ENCODE results near the gene PGAM5. TPM values are rescaled to one million over a fixed set of nuclear protein-coding genes. Genes with fewer than 3 reads are reported as not detected.

Gene PGAM5
- total RNA-seq, 1 donor from 2014 or later, result 29.1 TPM

DNA sequence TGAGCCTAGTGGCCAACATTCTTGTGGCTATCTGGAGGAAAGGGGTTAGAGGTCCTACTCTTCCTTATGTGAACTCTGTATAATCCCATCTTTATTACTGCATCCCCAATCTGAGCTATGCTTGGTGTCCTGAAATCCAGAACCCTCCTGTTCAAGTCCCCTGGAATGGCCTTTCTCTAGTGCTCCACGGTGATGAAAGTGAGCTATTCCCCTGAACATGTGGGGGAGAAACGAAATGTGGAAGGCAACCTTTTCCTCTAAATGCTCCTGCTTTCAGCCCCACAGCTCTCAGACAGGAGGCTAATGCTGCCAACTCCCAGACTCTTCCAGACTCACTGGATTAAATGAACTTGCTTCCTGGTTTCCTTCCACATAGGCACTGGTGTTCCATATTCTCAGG lies 2.5 kb upstream of the PGAM5 start:
- Mint-ChIP-seq H3K9me3 (ENCODE audit: unreplicated experiment) (peaks cover 10% of the 10 kb centered on the region), H3K4me1 (ENCODE audit: low read depth, unreplicated experiment) (peaks cover 6% of the 10 kb centered on the region), H3K4me3 (ENCODE audit: unreplicated experiment) (no peak overlapping the region), H3K27ac (ENCODE audit: unreplicated experiment) (no peak overlapping the region), H3K27me3 (ENCODE audit: unreplicated experiment) (peaks cover 5% of the 10 kb centered on the region), H3K36me3 (ENCODE audit: unreplicated experiment) (no peaks in the 10 kb centered on the region)
- TF ChIP-seq, protein P1, sequence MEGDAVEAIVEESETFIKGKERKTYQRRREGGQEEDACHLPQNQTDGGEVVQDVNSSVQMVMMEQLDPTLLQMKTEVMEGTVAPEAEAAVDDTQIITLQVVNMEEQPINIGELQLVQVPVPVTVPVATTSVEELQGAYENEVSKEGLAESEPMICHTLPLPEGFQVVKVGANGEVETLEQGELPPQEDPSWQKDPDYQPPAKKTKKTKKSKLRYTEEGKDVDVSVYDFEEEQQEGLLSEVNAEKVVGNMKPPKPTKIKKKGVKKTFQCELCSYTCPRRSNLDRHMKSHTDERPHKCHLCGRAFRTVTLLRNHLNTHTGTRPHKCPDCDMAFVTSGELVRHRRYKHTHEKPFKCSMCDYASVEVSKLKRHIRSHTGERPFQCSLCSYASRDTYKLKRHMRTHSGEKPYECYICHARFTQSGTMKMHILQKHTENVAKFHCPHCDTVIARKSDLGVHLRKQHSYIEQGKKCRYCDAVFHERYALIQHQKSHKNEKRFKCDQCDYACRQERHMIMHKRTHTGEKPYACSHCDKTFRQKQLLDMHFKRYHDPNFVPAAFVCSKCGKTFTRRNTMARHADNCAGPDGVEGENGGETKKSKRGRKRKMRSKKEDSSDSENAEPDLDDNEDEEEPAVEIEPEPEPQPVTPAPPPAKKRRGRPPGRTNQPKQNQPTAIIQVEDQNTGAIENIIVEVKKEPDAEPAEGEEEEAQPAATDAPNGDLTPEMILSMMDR (IDR thresholded peaks at IDR 0.05; ENCODE audit: partially characterized antibody, unreplicated experiment), result no peak
- no peak for DNase-seq

GRCh38 chr12:132710043-132710404 lies 618 bp upstream of the PGAM5 start:
- H3K4me1 Mint-ChIP-seq (ENCODE audit: low read depth, unreplicated experiment), result peaks cover 3% of the 10 kb centered on the region
- no peaks in the 10 kb centered on the region for H3K36me3 Mint-ChIP-seq (ENCODE audit: unreplicated experiment)
- H3K9me3 Mint-ChIP-seq (ENCODE audit: unreplicated experiment), result peaks cover 9% of the 10 kb centered on the region
- TF ChIP-seq, protein P1 (IDR thresholded peaks at IDR 0.05; ENCODE audit: partially characterized antibody, unreplicated experiment), result no peak
- DNase-seq, result peak; percentile 45
- peaks cover 5% of the 10 kb centered on the region for H3K27me3 Mint-ChIP-seq (ENCODE audit: unreplicated experiment)
- peak overlapping the region; percentile 93 for H3K27ac Mint-ChIP-seq (ENCODE audit: unreplicated experiment)
- peak overlapping the region; percentile 98 for H3K4me3 Mint-ChIP-seq (ENCODE audit: unreplicated experiment)

GRCh38 chr12:132711080-132711843 lies 620 bp downstream of the PGAM5 start:
- Mint-ChIP-seq H3K27ac (ENCODE audit: unreplicated experiment) (no peak overlapping the region), H3K4me3 (ENCODE audit: unreplicated experiment) (peak overlapping the region; percentile 78), H3K27me3 (ENCODE audit: unreplicated experiment) (peaks cover 5% of the 10 kb centered on the region), H3K36me3 (ENCODE audit: unreplicated experiment) (no peaks in the 10 kb centered on the region), H3K9me3 (ENCODE audit: unreplicated experiment) (peaks cover 9% of the 10 kb centered on the region), H3K4me1 (ENCODE audit: low read depth, unreplicated experiment) (peaks cover 3% of the 10 kb centered on the region)
- peak; percentile 55 for DNase-seq
- TF ChIP-seq, protein P1 (IDR thresholded peaks at IDR 0.05; ENCODE audit: partially characterized antibody, unreplicated experiment), result no peak

- no peak overlapping the region for H3K27ac Mint-ChIP-seq (ENCODE audit: unreplicated experiment)
Measured at GRCh38 chr12:132713123-132713522, 2.5 kb downstream of the PGAM5 start.

GRCh38 chr12:132715874-132716273 lies 5.2 kb downstream of the PGAM5 start:
- Mint-ChIP-seq H3K27ac (ENCODE audit: unreplicated experiment) (peak overlapping the region; percentile 28), H3K9me3 (ENCODE audit: unreplicated experiment) (peaks cover 4% of the 10 kb centered on the region), H3K4me3 (ENCODE audit: unreplicated experiment) (no peak overlapping the region), H3K27me3 (ENCODE audit: unreplicated experiment) (no peaks in the 10 kb centered on the region), H3K4me1 (ENCODE audit: low read depth, unreplicated experiment) (no peaks in the 10 kb centered on the region), H3K36me3 (ENCODE audit: unreplicated experiment) (no peaks in the 10 kb centered on the region)
- no peak for DNase-seq
- TF ChIP-seq, protein P1 (IDR thresholded peaks at IDR 0.05; ENCODE audit: partially characterized antibody, unreplicated experiment), result no peak

More at GRCh38 chr12:132713123-132713522, 2.5 kb downstream of the PGAM5 start:
- H3K4me3 Mint-ChIP-seq (ENCODE audit: unreplicated experiment), result peak overlapping the region; percentile 38
- H3K36me3 Mint-ChIP-seq (ENCODE audit: unreplicated experiment), result no peaks in the 10 kb centered on the region
- H3K9me3 Mint-ChIP-seq (ENCODE audit: unreplicated experiment), result peaks cover 9% of the 10 kb centered on the region
- TF ChIP-seq, protein P1 (IDR thresholded peaks at IDR 0.05; ENCODE audit: partially characterized antibody, unreplicated experiment), result no peak
- DNase-seq, result no peak
- peaks cover 3% of the 10 kb centered on the region for H3K4me1 Mint-ChIP-seq (ENCODE audit: low read depth, unreplicated experiment)
- H3K27me3 Mint-ChIP-seq (ENCODE audit: unreplicated experiment), result peaks cover 5% of the 10 kb centered on the region

Data from glutamatergic neuron (in vitro differentiated cells).